Mesendoderm (in vitro differentiated cells): ENCODE data around the gene SRC.

Experiments
- DNase-seq: peaks from one replicate; pipeline ENCODE4 v3.0.0; 2013
- H2AK5ac ChIP-seq: 2 replicates; pipeline ENCODE4 v1.6.1; 2013; ENCODE audit warnings: low read length, inconsistent platforms
- H2BK120ac ChIP-seq: 2 replicates; pipeline ENCODE4 v1.6.1; 2013; ENCODE audit warnings: low read depth, mild to moderate bottlenecking, low read length, moderate library complexity, mixed read lengths
- H2BK15ac ChIP-seq: replicated peaks from 2 replicates; pipeline ENCODE4 v1.6.1; 2013; ENCODE audit warnings: low read depth, mild to moderate bottlenecking, moderate library complexity
- H2BK5ac ChIP-seq: 2 replicates; pipeline ENCODE4 v1.6.1; 2013; ENCODE audit warnings: low read length, inconsistent platforms
- H3K18ac ChIP-seq: 2 replicates; pipeline ENCODE4 v1.6.1; 2013; ENCODE audit warnings: mild to moderate bottlenecking, low read length, mixed read lengths
- H3K23ac ChIP-seq: one replicate; pipeline ENCODE4 v1.6.1; 2013; ENCODE audit warnings: low read length
- H3K27ac ChIP-seq: 2 replicates; pipeline ENCODE4 v1.5.1; 2013; ENCODE audit warnings: low read depth, mild to moderate bottlenecking, inconsistent platforms, low read length, moderate library complexity
- H3K27me3 ChIP-seq: 2 replicates; pipeline ENCODE4 v1.6.1; 2013; ENCODE audit warnings: low read length, control low read depth, mild to moderate bottlenecking, inconsistent platforms; ENCODE audit not compliant: insufficient read depth, poor library complexity
- H3K36me3 ChIP-seq: 2 replicates; pipeline ENCODE4 v1.6.1; 2013; ENCODE audit warnings: low read length, inconsistent platforms; ENCODE audit not compliant: control insufficient read depth, insufficient read depth
- H3K4ac ChIP-seq: one replicate; pipeline ENCODE4 v1.6.1; 2013; ENCODE audit warnings: low read depth, mild to moderate bottlenecking, low read length, moderate library complexity
- H3K4me1 ChIP-seq: 2 replicates; pipeline ENCODE4 v1.6.1; 2013; ENCODE audit warnings: low read depth, low read length, inconsistent platforms; ENCODE audit not compliant: control insufficient read depth
- H3K4me2 ChIP-seq: 2 replicates; pipeline ENCODE4 v1.6.1; 2013; ENCODE audit warnings: low read length
- H3K4me3 ChIP-seq: 2 replicates; pipeline ENCODE4 v1.5.1; 2013; ENCODE audit warnings: mild to moderate bottlenecking, low read length
- H3K56ac ChIP-seq: one replicate; pipeline ENCODE4 v1.6.1; 2013; ENCODE audit warnings: low read length
- H3K79me1 ChIP-seq: 2 replicates; pipeline ENCODE4 v1.6.1; 2013; ENCODE audit warnings: low read length, inconsistent platforms
- H3K79me2 ChIP-seq: 2 replicates; pipeline ENCODE4 v1.6.1; 2013; ENCODE audit warnings: mild to moderate bottlenecking, low read length; ENCODE audit not compliant: control insufficient read depth, insufficient read depth
- H3K9ac ChIP-seq: 2 replicates; pipeline ENCODE4 v1.6.1; 2013; ENCODE audit warnings: low read length, inconsistent platforms
- H4K5ac ChIP-seq: one replicate; pipeline ENCODE4 v1.6.1; 2013; ENCODE audit warnings: low read length
- H4K8ac ChIP-seq: one replicate; pipeline ENCODE4 v1.6.1; 2013; ENCODE audit warnings: low read depth, mild to moderate bottlenecking, control low read depth, low read length, moderate library complexity
- WGBS: extraction: QIAGEN DNeasy Blood & Tissue Kit; methylation state at CpG from one replicate; pipeline ENCODE4 v1.1.7; 2013; ENCODE audit warnings: low lambda C conversion rate, missing lambda C conversion rate; ENCODE audit not compliant: insufficient coverage; ENCODE audit errors: extremely low coverage; 5-methylcytosine and 5-hydroxymethylcytosine counted together

SRC gene

DNA sequence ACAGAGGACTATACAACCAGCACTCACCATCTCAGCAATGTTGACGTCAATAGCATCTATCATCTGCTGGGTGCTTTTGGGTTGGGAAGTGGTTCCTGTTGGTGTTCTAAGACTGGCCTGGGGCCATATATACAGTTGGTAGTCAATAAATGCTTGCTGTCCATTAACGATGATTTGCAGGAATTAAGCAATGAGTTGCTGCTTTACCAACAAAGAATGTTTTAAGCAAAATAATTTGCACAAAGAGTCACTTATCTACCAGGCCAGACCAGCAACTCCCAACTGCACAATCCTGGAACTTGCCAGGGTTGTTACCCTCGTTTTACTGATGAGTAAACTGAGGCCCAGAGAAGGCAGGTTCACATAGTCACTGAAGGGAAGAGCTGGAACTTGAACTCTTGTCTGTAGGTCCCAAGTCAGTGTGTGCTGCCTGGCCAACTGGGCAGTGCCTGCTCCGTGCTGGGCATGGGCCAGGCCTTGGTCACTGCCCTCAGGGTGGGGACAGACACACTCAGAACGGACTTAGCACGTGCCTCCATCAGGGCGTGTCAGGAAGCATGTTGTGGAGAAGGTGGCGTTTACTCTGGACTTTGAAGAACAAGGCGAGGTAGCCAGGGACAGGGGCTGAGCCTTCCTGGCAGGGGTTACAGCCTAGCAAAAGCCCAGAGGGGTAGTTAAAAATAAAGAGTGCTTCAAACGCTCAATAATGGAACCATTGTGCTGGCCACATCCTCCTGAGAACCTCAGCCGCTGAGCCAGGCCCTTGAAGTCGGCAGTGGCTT lies 2.5 kb upstream of the SRC start:
- Histone ChIP-seq H3K4me2 (no peak overlapping the region), H3K23ac (no peak overlapping the region), H2BK5ac (peak overlapping the region; percentile 71), H2BK15ac (no peak overlapping the region), H3K79me1 (peaks cover 15% of the 10 kb centered on the region), H3K4me3 (no peak overlapping the region), H3K56ac (peak overlapping the region; percentile 63), H3K9ac (no peak overlapping the region), H2BK120ac (no peak overlapping the region), H3K4me1 (no peaks in the 10 kb centered on the region), H2AK5ac (peak overlapping the region; percentile 75), H3K4ac (no peak overlapping the region), H3K36me3 (no peaks in the 10 kb centered on the region), H3K27ac (no peak overlapping the region), H3K79me2 (peaks cover 18% of the 10 kb centered on the region), H3K18ac (no peak overlapping the region), H4K8ac (no peak overlapping the region), H4K5ac (no peak overlapping the region), H3K27me3 (no peaks in the 10 kb centered on the region)
- WGBS, result no CpG with 5 or more reads among the region's 12 CpGs
- no peak for DNase-seq

DNA sequence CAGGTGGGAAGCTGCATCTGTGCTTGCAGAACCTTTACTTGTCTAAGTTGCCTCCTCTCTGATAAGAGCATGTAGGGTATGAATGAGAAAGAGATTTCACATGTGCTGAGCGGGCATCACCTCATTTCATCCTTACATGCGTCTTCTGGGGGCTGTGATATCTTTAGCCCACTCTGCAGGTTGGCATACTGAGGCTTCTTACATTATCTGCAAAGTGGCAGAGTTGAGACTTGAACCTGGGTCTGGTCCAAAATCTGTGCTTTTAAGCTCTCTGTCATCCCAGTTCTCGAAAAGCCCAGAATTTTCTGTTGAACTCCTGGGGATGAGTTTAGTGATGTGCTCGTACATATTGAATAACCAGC lies 2.0 kb upstream of the SRC start:
- Histone ChIP-seq H3K27ac (no peak overlapping the region), H3K36me3 (no peaks in the 10 kb centered on the region), H3K79me2 (peaks cover 24% of the 10 kb centered on the region), H2AK5ac (no peak overlapping the region), H3K56ac (peak overlapping the region; percentile 63), H2BK15ac (no peak overlapping the region), H4K5ac (no peak overlapping the region), H3K4me2 (no peak overlapping the region), H3K27me3 (no peaks in the 10 kb centered on the region), H3K4ac (no peak overlapping the region), H2BK120ac (no peak overlapping the region), H3K9ac (no peak overlapping the region), H3K23ac (no peak overlapping the region), H3K18ac (no peak overlapping the region), H3K79me1 (peaks cover 20% of the 10 kb centered on the region), H3K4me3 (no peak overlapping the region), H2BK5ac (no peak overlapping the region), H3K4me1 (no peaks in the 10 kb centered on the region), H4K8ac (no peak overlapping the region)
- WGBS, result no CpG with 5 or more reads among the region's 4 CpGs
- DNase-seq, result no peak

- WGBS, result no CpG with 5 or more reads among the region's 10 CpGs
- Histone ChIP-seq H2AK5ac (peak overlapping the region; percentile 74), H3K4me2 (no peak overlapping the region), H3K79me1 (peaks cover 27% of the 10 kb centered on the region), H3K36me3 (no peaks in the 10 kb centered on the region), H4K5ac (no peak overlapping the region), H3K4ac (peak overlapping the region; percentile 42), H4K8ac (no peak overlapping the region), H3K4me1 (no peaks in the 10 kb centered on the region), H2BK5ac (no peak overlapping the region), H2BK120ac (no peak overlapping the region), H3K9ac (no peak overlapping the region), H2BK15ac (no peak overlapping the region), H3K4me3 (no peak overlapping the region), H3K27me3 (no peaks in the 10 kb centered on the region), H3K18ac (no peak overlapping the region), H3K27ac (peak overlapping the region; percentile 35), H3K79me2 (peaks cover 31% of the 10 kb centered on the region), H3K23ac (no peak overlapping the region), H3K56ac (peak overlapping the region; percentile 61)
- DNase-seq, result peak; percentile 70
Measured at GRCh38 chr20:37344506-37345338, 1.2 kb upstream of the SRC start.

DNA sequence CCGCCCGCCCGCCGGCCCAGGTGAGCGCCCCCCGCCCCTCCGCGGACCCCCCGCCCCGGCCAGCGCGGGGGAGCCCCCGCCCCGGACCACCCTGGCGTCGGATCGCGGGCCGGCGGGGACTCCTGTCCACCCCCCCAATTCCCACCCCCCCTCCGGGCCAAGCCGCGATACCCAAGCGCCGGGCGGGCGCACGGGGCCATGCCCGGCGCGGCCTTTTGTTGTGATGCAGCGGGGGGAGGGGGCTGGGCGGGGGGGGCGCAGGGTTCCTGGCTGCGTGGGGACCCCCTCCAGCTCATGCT lies 245 bp downstream of the SRC start:
- Histone ChIP-seq H3K4ac (peak overlapping the region; percentile 94), H3K4me1 (no peaks in the 10 kb centered on the region), H3K56ac (peak overlapping the region; percentile 92), H2AK5ac (no peak overlapping the region), H3K27ac (no peak overlapping the region), H3K79me1 (peaks cover 37% of the 10 kb centered on the region), H2BK15ac (no peak overlapping the region), H3K36me3 (no peaks in the 10 kb centered on the region), H3K18ac (peak overlapping the region; percentile 95), H4K8ac (no peak overlapping the region), H2BK120ac (peak overlapping the region; percentile 74), H3K79me2 (peaks cover 45% of the 10 kb centered on the region), H4K5ac (no peak overlapping the region), H3K23ac (no peak overlapping the region), H3K9ac (peak overlapping the region; percentile 81), H3K27me3 (no peaks in the 10 kb centered on the region), H3K4me3 (peak overlapping the region; percentile 39), H3K4me2 (no peak overlapping the region), H2BK5ac (no peak overlapping the region)
- WGBS, result no CpG with 5 or more reads among the region's 35 CpGs
- no peak for DNase-seq

DNA sequence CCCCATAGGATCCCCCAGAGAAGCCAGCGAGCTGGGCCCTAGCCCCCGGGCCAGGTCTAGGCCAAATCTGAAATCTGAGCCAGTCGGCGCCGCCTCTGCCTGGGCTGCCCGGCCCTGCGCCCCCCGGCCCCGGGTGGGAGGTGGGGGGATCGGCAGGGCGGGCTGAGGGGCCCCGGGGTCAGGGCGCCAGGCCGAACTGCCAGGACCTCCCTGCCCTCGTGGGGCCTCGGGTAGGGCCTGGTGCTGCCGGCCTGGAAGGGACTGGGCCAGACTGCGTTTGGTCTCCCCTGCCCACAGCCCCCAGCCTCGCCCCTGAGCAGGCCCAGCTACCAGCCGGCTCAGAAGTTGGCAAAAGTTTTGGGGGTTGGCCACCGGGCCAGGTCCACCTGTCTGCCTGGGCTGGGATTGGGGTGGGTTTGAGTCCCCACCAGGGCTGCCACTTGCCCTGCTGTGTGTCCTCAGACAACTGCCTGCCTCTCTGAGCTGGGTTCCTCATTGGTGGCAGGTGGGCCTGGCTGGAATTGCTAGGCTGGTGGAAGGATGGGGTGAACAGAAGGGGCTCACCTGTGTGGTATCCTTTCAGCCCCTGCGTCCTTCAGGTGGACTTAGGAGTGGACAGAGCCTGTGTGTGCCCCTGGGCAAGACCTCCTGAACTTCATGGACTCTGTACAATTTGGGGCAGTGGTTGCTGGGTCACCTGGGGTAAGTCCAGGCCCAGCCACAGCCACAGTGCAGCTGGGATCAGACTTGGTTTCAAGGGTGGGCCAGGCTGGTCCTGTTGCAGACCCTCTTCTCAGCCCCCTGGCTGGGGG lies 801 bp downstream of the SRC start:
- peak overlapping the region; percentile 33 for H3K4me2 ChIP-seq
- H3K79me1 ChIP-seq, result peaks cover 41% of the 10 kb centered on the region
- H3K27me3 ChIP-seq, result no peaks in the 10 kb centered on the region
- peak overlapping the region; percentile 94 for H3K4ac ChIP-seq
- H3K36me3 ChIP-seq, result no peaks in the 10 kb centered on the region
- H3K9ac ChIP-seq, result peak overlapping the region; percentile 81
- H3K79me2 ChIP-seq, result peaks cover 51% of the 10 kb centered on the region
- no peak for DNase-seq
- peak overlapping the region; percentile 74 for H2BK120ac ChIP-seq
- peak overlapping the region; percentile 98 for H3K23ac ChIP-seq
- H2BK15ac ChIP-seq, result no peak overlapping the region
- no CpG with 5 or more reads among the region's 22 CpGs for WGBS
- no peak overlapping the region for H2BK5ac ChIP-seq
- H3K56ac ChIP-seq, result peak overlapping the region; percentile 92
- H4K5ac ChIP-seq, result no peak overlapping the region
- H3K27ac ChIP-seq, result no peak overlapping the region
- H2AK5ac ChIP-seq, result peak overlapping the region; percentile 61
- H3K4me1 ChIP-seq, result no peaks in the 10 kb centered on the region
- no peak overlapping the region for H4K8ac ChIP-seq
- H3K4me3 ChIP-seq, result peak overlapping the region; percentile 42
- peak overlapping the region; percentile 95 for H3K18ac ChIP-seq
